IMR-90 (cell line): Measurements from ENCODE around the gene PID1. TPM values are rescaled to one million over a fixed set of nuclear protein-coding genes. Genes with fewer than 3 reads are reported as not detected.

Experiments used
- ATAC-seq: fragments of 200-7000 bp; cut with Tn5 transposase; 2 replicates; pipeline ENCODE4 v1.9.1; 2020; ENCODE audit warnings: low read depth, mild to moderate bottlenecking, moderate library complexity
- BruUV-seq: library from RNA; stranded (reverse); fragments of 400-500 nt; replicated peaks from 2 replicates; lab custom pipeline; 2021; lab: Mats Ljungman, UMichigan
- CTCF ChIA-PET: fragments of 300-600 bp; formaldehyde crosslinking; extraction: SDS; loops from one replicate; lab custom pipeline; 2021; ENCODE audit warnings: antibody characterized with exemption; lab: Yijun Ruan, JAX
- POLR2A ChIA-PET: fragments of 300-600 bp; sonication (Branson Sonifier 250); formaldehyde crosslinking; loops from one replicate; lab custom pipeline; 2022; ENCODE audit warnings: antibody characterized with exemption; ENCODE audit not compliant: unreplicated experiment; lab: Charles Lee
- DNase-seq: peaks from one replicate; pipeline ENCODE4 v3.0.0; 2013
- H2AFZ ChIP-seq: replicated peaks from 2 replicates; pipeline ENCODE3; 2013; ENCODE audit warnings: low read length, mild to moderate bottlenecking; ENCODE audit not compliant: poor library complexity
- H2AK5ac ChIP-seq: 2 replicates; pipeline ENCODE4 v1.6.1; 2013; ENCODE audit warnings: low read depth, low read length, inconsistent platforms
- H2AK9ac ChIP-seq: replicated peaks from 2 replicates; pipeline ENCODE3; 2013; ENCODE audit warnings: mild to moderate bottlenecking, low read depth, low read length, moderate library complexity; ENCODE audit not compliant: poor library complexity
- H2BK120ac ChIP-seq: 2 replicates; pipeline ENCODE4 v1.6.1; 2013; ENCODE audit warnings: low read depth, low read length, inconsistent platforms
- H2BK15ac ChIP-seq: 3 replicates; pipeline ENCODE4 v1.6.1; 2013; ENCODE audit warnings: low read depth, low read length, inconsistent platforms
- H2BK20ac ChIP-seq: 2 replicates; pipeline ENCODE4 v1.6.1; 2013; ENCODE audit warnings: low read depth, mild to moderate bottlenecking, inconsistent platforms, low read length, moderate library complexity
- H2BK5ac ChIP-seq: 2 replicates; pipeline ENCODE4 v1.6.1; 2013; ENCODE audit warnings: mild to moderate bottlenecking, low read depth, low read length, inconsistent platforms; ENCODE audit not compliant: poor library complexity, severe bottlenecking
- H3K14ac ChIP-seq: replicated peaks from 2 replicates; pipeline ENCODE4 v1.6.1; 2013; ENCODE audit warnings: low read depth, low read length, inconsistent platforms
- H3K18ac ChIP-seq: 2 replicates; pipeline ENCODE4 v1.6.1; 2013; ENCODE audit warnings: low read depth, low read length, control low read depth
- H3K23ac ChIP-seq: 2 replicates; pipeline ENCODE4 v1.6.1; 2013; ENCODE audit warnings: low read depth, low read length, inconsistent platforms
- H3K27ac ChIP-seq: 2 replicates; pipeline ENCODE4 v1.5.1; 2013; ENCODE audit warnings: mild to moderate bottlenecking, control low read depth, low read length; ENCODE audit not compliant: insufficient read depth
- H3K27me3 ChIP-seq: 2 replicates; pipeline ENCODE4 v1.6.1; 2013; ENCODE audit warnings: low read length; ENCODE audit not compliant: control insufficient read depth, insufficient read depth
- H3K36me3 ChIP-seq: 2 replicates; pipeline ENCODE4 v1.6.1; 2013; ENCODE audit warnings: low read length, mixed read lengths; ENCODE audit not compliant: control insufficient read depth, insufficient read depth
- H3K4ac ChIP-seq: 2 replicates; pipeline ENCODE4 v1.6.1; 2013; ENCODE audit warnings: low read depth, low read length, inconsistent platforms
- H3K4me1 ChIP-seq: 2 replicates; pipeline ENCODE4 v1.6.1; 2013; ENCODE audit warnings: low read length, mixed read lengths; ENCODE audit not compliant: control insufficient read depth, insufficient read depth
- H3K4me2 ChIP-seq: 2 replicates; pipeline ENCODE4 v1.6.1; 2013; ENCODE audit warnings: low read depth, mild to moderate bottlenecking, control low read depth, low read length, moderate library complexity
- H3K4me3 ChIP-seq: 2 replicates; pipeline ENCODE4 v1.5.1; 2013; ENCODE audit warnings: low read depth, mild to moderate bottlenecking, control low read depth, low read length, moderate library complexity; ENCODE audit not compliant: insufficient read depth
- H3K56ac ChIP-seq: 2 replicates; pipeline ENCODE4 v1.6.1; 2013; ENCODE audit warnings: low read length, inconsistent platforms; ENCODE audit not compliant: insufficient read depth; ENCODE audit errors: extremely low read depth
- H3K79me1 ChIP-seq, 2 experiments: 2 replicates each; pipeline ENCODE4 v1.6.1; 2013; ENCODE audit warnings: low read length in 2 of 2, inconsistent platforms in 1 of 2, low read depth in 1 of 2
- H3K9ac ChIP-seq: 2 replicates; pipeline ENCODE4 v1.6.1; 2013; ENCODE audit warnings: low read depth, low read length, control low read depth
- H3K9me1 ChIP-seq: 2 replicates; pipeline ENCODE4 v1.6.1; 2013; ENCODE audit warnings: low read length, inconsistent platforms; ENCODE audit not compliant: insufficient read depth
- H3K9me3 ChIP-seq: 2 replicates; pipeline ENCODE4 v1.6.1; 2013; ENCODE audit warnings: low read length; ENCODE audit not compliant: control insufficient read depth, insufficient read depth
- H4K20me1 ChIP-seq: 2 replicates; pipeline ENCODE4 v1.6.1; 2013; ENCODE audit warnings: low read length, inconsistent platforms; ENCODE audit not compliant: insufficient read depth
- H4K5ac ChIP-seq: 2 replicates; pipeline ENCODE4 v1.6.1; 2013; ENCODE audit warnings: mild to moderate bottlenecking, low read depth, low read length, control low read depth
- H4K8ac ChIP-seq, 2 experiments: 2 replicates each; pipeline ENCODE4 v1.6.1; 2013; ENCODE audit warnings: low read depth in 2 of 2, low read length in 2 of 2, control low read depth in 1 of 2, inconsistent platforms in 1 of 2
- H4K91ac ChIP-seq: 2 replicates; pipeline ENCODE4 v1.6.1; 2013; ENCODE audit warnings: low read depth, low read length, inconsistent platforms; ENCODE audit not compliant: insufficient read depth
- BHLHE40 ChIP-seq: fragments of 150-350 bp; IDR thresholded peaks from 2 replicates; pipeline ENCODE4 v1.6.1; 2016; ENCODE audit warnings: mild to moderate bottlenecking, low read depth, low read length
- CEBPB ChIP-seq: IDR thresholded peaks from 2 replicates; pipeline ENCODE4 v1.6.1; 2012; ENCODE audit warnings: low read depth, low read length, improper control_type of control experiment
- CHD1 ChIP-seq: IDR thresholded peaks from 2 replicates; pipeline ENCODE4 v1.6.1; 2012; ENCODE audit warnings: low read depth, low read length, improper control_type of control experiment
- ELK1 ChIP-seq: fragments of 150-350 bp; IDR thresholded peaks from 2 replicates; pipeline ENCODE4 v1.6.1; 2016; ENCODE audit warnings: low read depth, mild to moderate bottlenecking, low read length, moderate library complexity, borderline replicate concordance
- FOS ChIP-seq: fragments of 150-350 bp; IDR thresholded peaks from 2 replicates; pipeline ENCODE4 v1.6.1; 2016; ENCODE audit warnings: low read depth, low read length
- MAFK ChIP-seq: IDR thresholded peaks from 2 replicates; pipeline ENCODE4 v1.6.1; 2012; ENCODE audit warnings: low read depth, low read length, improper control_type of control experiment
- MAZ ChIP-seq: IDR thresholded peaks from 2 replicates; pipeline ENCODE4 v1.6.1; 2012; ENCODE audit warnings: low read depth, mild to moderate bottlenecking, low read length, improper control_type of control experiment, moderate library complexity, borderline replicate concordance
- MXI1 ChIP-seq: IDR thresholded peaks from 2 replicates; pipeline ENCODE4 v1.6.1; 2012; ENCODE audit warnings: low read depth, mild to moderate bottlenecking, low read length, moderate library complexity, borderline replicate concordance
- NFE2L2 ChIP-seq: fragments of 150-350 bp; IDR thresholded peaks from 2 replicates; pipeline ENCODE4 v1.6.1; 2016; ENCODE audit warnings: low read depth, mild to moderate bottlenecking, low read length
- POLR2A ChIP-seq: IDR thresholded peaks from 2 replicates; pipeline ENCODE4 v1.6.1; 2012; ENCODE audit warnings: mild to moderate bottlenecking, low read depth, low read length
- RAD21 ChIP-seq: IDR thresholded peaks from 2 replicates; pipeline ENCODE4 v1.6.1; 2012; ENCODE audit warnings: low read length, improper control_type of control experiment
- RCOR1 ChIP-seq: IDR thresholded peaks from 2 replicates; pipeline ENCODE4 v1.6.1; 2012; ENCODE audit warnings: mild to moderate bottlenecking, low read length, improper control_type of control experiment; ENCODE audit not compliant: insufficient replicate concordance
- RFX5 ChIP-seq: IDR thresholded peaks from 2 replicates; pipeline ENCODE4 v1.8.0; 2012; ENCODE audit warnings: low read depth, mild to moderate bottlenecking, low read length, moderate library complexity
- SMC3 ChIP-seq: fragments of 150-350 bp; IDR thresholded peaks from 2 replicates; pipeline ENCODE4 v1.6.1; 2016; ENCODE audit warnings: low read depth, mild to moderate bottlenecking, antibody characterized with exemption, low read length, moderate library complexity
- USF2 ChIP-seq: fragments of 150-350 bp; IDR thresholded peaks from 2 replicates; pipeline ENCODE4 v1.6.1; 2017; ENCODE audit warnings: mild to moderate bottlenecking, antibody characterized with exemption, low read length, low read depth
- dilution Hi-C: fragments of 300-500 bp; cut with HindIII; formaldehyde crosslinking; loops from one replicate; pipeline ENCODE4 v1.14.3; 2018; ENCODE audit warnings: low sequenced_read_pairs; ENCODE audit not compliant: unreplicated experiment
- in situ Hi-C: fragments of 300-500 bp; cut with MboI; formaldehyde crosslinking; loops from 3 replicates; pipeline ENCODE4 v1.14.3; 2019; ENCODE audit warnings: low sequenced_read_pairs, inconsistent platforms, mixed read lengths
- intact Hi-C: fragments of 100-400 bp; cut with micrococcal nuclease; formaldehyde crosslinking; loops from 2 replicates; pipeline ENCODE4 v1.10.0; 2022
- polyA plus RNA-seq, 3 experiments: library from polyadenylated mRNA; depleted of rRNA; stranded (reverse); fragments of >200 nt; gene quantifications; 2 replicates each; pipeline ENCODE4 v1.2.3, GENCODE V29; 2012; ENCODE audit warnings: low replicate concordance in 1 of 3
- total RNA-seq: library from RNA; depleted of rRNA; stranded (reverse); fragments of >200 nt; gene quantifications from 2 replicates; pipeline ENCODE4 v1.2.3, GENCODE V29; 2012
- TF ChIP-seq, protein P1 (sequence below): conservative IDR thresholded peaks from 2 replicates; pipeline ENCODE4 v1.5.1; 2012; ENCODE audit warnings: mild to moderate bottlenecking, low read depth, low read length, improper control_type of control experiment

PID1 gene
- total and polyA plus RNA-seq, 2 of the 4 experiments (the other 2 are of a cell fraction), result 0.90 to 1.9 TPM

- ChIA-PET POLR2A (no interaction called here), CTCF (no interaction called here)
- H3K4me1 ChIP-seq, result no peaks in the 10 kb centered on the region
- no peak overlapping the region for H4K5ac ChIP-seq
- H2AK5ac ChIP-seq, result no peak overlapping the region
- no peaks in the 10 kb centered on the region for H3K79me1 ChIP-seq
- no peak overlapping the region for H2AFZ ChIP-seq
- H2BK20ac ChIP-seq, result no peak overlapping the region
- H3K18ac ChIP-seq, result no peak overlapping the region
- TF ChIP-seq RAD21, result no peak
- TF ChIP-seq MXI1, result no peak
- TF ChIP-seq MAFK, result no peak
- TF ChIP-seq, protein P1, sequence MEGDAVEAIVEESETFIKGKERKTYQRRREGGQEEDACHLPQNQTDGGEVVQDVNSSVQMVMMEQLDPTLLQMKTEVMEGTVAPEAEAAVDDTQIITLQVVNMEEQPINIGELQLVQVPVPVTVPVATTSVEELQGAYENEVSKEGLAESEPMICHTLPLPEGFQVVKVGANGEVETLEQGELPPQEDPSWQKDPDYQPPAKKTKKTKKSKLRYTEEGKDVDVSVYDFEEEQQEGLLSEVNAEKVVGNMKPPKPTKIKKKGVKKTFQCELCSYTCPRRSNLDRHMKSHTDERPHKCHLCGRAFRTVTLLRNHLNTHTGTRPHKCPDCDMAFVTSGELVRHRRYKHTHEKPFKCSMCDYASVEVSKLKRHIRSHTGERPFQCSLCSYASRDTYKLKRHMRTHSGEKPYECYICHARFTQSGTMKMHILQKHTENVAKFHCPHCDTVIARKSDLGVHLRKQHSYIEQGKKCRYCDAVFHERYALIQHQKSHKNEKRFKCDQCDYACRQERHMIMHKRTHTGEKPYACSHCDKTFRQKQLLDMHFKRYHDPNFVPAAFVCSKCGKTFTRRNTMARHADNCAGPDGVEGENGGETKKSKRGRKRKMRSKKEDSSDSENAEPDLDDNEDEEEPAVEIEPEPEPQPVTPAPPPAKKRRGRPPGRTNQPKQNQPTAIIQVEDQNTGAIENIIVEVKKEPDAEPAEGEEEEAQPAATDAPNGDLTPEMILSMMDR, result no peak
- TF ChIP-seq RFX5, result no peak
- no peak for TF ChIP-seq BHLHE40
- TF ChIP-seq USF2, result no peak
- no peak for TF ChIP-seq CEBPB
- no peak for TF ChIP-seq NFE2L2
- no peak for TF ChIP-seq SMC3
- TF ChIP-seq POLR2A, result no peak
- no peak for TF ChIP-seq CHD1
- no peak for TF ChIP-seq RCOR1
- no peak for TF ChIP-seq MAZ
- no peak for TF ChIP-seq FOS
- TF ChIP-seq ELK1, result no peak
- H2BK5ac ChIP-seq, result no peak overlapping the region
- no peaks in the 10 kb centered on the region for H3K36me3 ChIP-seq
- H2BK15ac ChIP-seq, result no peak overlapping the region
- no peak overlapping the region for H3K9ac ChIP-seq
- H4K91ac ChIP-seq, result no peak overlapping the region
- no peak overlapping the region for H4K8ac ChIP-seq
- dilution Hi-C loops (no loop called here), in situ Hi-C loops (no loop called here), intact Hi-C loops (no loop called here)
- H3K9me3 ChIP-seq, result peaks cover 4% of the 10 kb centered on the region; the same call in 1 of the 2 replicates
- no peak overlapping the region for H2AK9ac ChIP-seq
- H3K27me3 ChIP-seq, result no peaks in the 10 kb centered on the region
- no peak overlapping the region for H3K56ac ChIP-seq
- no peak overlapping the region for H3K4me3 ChIP-seq
- DNase-seq (no peak), ATAC-seq (no peak)
- no peak overlapping the region for H3K23ac ChIP-seq
- no peak overlapping the region for H3K14ac ChIP-seq
- no TSS peak for BruUV-seq
- no peak overlapping the region for H2BK120ac ChIP-seq
- no peaks in the 10 kb centered on the region for H4K20me1 ChIP-seq
- no peak overlapping the region for H3K4me2 ChIP-seq
- H3K9me1 ChIP-seq, result no peaks in the 10 kb centered on the region
- no peak overlapping the region for H3K4ac ChIP-seq
- H3K27ac ChIP-seq, result no peak overlapping the region
Observed at GRCh38 chr2:229085439-229085838, 185.6 kb downstream of the PID1 start.
